GM12878 (cell line): ENCODE data around the gene PRPS2. TPM values are rescaled to one million over a fixed set of nuclear protein-coding genes. Genes with fewer than 3 reads are reported as not detected.

Experiments
- ATAC-seq: fragments of 200-7000 bp; cut with Tn5 transposase; 3 replicates; pipeline ENCODE4 v1.9.1; 2020; ENCODE audit warnings: mild to moderate bottlenecking, moderate library complexity
- BruUV-seq: library from RNA; stranded (reverse); fragments of 400-500 nt; replicated peaks from 2 replicates; lab custom pipeline; 2021; lab: Mats Ljungman, UMichigan
- CTCF ChIA-PET: fragments of 300-600 bp; sonication (Branson Sonifier 250); formaldehyde crosslinking; extraction: SDS; loops from one replicate; lab custom pipeline; 2021; ENCODE audit warnings: inconsistent platforms; lab: Yijun Ruan, JAX
- POLR2A ChIA-PET: fragments of 350-600 bp; formaldehyde crosslinking; extraction: SDS; loops from one replicate; lab custom pipeline; 2021; ENCODE audit warnings: inconsistent platforms; lab: Charles Lee
- RAD21 ChIA-PET: fragments of 300-600 bp; sonication (Branson Sonifier 250); formaldehyde crosslinking; loops from one replicate; lab custom pipeline; 2023; ENCODE audit warnings: antibody characterized with exemption; ENCODE audit not compliant: unreplicated experiment; lab: Charles Lee
- SMC1A ChIA-PET: fragments of 300-600 bp; sonication (Branson Sonifier 250); formaldehyde crosslinking; loops from one replicate; lab custom pipeline; 2023; ENCODE audit not compliant: unreplicated experiment, uncharacterized antibody; lab: Charles Lee
- DNase-seq: peaks from one replicate; pipeline ENCODE4 v3.0.0-alpha.2; 2011; ENCODE audit warnings: low read depth, low spot score
- FAIRE-seq: peaks from 3 replicates; lab custom pipeline; 2011; peaks lifted over from hg19 to GRCh38; lab: Jason Lieb, UNC
- H2AFZ ChIP-seq: 2 replicates; pipeline ENCODE4 v1.6.0; 2011; ENCODE audit warnings: low read depth, low read length, control low read depth; ENCODE audit not compliant: control insufficient read depth
- H3K27ac ChIP-seq: 2 replicates; pipeline ENCODE4 v1.5.1; 2011; ENCODE audit warnings: control low read depth; ENCODE audit not compliant: control insufficient read depth, insufficient read depth
- H3K27me3 ChIP-seq, 2 experiments: replicated peaks in 1 of 2; 2 replicates each; pipeline versions ENCODE4 v1.6.0 to v1.6.1; 2011; ENCODE audit warnings: low read length in 1 of 2; ENCODE audit not compliant: control insufficient read depth in 2 of 2, insufficient read depth in 2 of 2
- H3K36me3 ChIP-seq, 2 experiments: 2 replicates each; pipeline ENCODE4 v1.5.1; 2011; ENCODE audit warnings: low read length in 1 of 2; ENCODE audit not compliant: control insufficient read depth in 2 of 2, insufficient read depth in 2 of 2
- H3K4me1 ChIP-seq: 2 replicates; pipeline ENCODE4 v1.6.1; 2011; ENCODE audit warnings: mild to moderate bottlenecking, low read length, moderate library complexity, mixed read lengths; ENCODE audit not compliant: control insufficient read depth, insufficient read depth
- H3K4me2 ChIP-seq: 2 replicates; pipeline ENCODE4 v1.6.0; 2011; ENCODE audit warnings: control low read depth; ENCODE audit not compliant: control insufficient read depth, insufficient read depth
- H3K4me3 ChIP-seq: fragments of 200-600 bp; sonication (generic); 2 replicates; pipeline ENCODE4 v1.5.1; 2016
- H3K79me2 ChIP-seq: 2 replicates; pipeline ENCODE4 v1.6.0; 2011; ENCODE audit warnings: low read length; ENCODE audit not compliant: control insufficient read depth, insufficient read depth
- H3K9ac ChIP-seq: 2 replicates; pipeline ENCODE4 v1.8.0; 2011; ENCODE audit warnings: low read length, control low read depth, mixed read lengths; ENCODE audit not compliant: control insufficient read depth, insufficient read depth
- H3K9me3 ChIP-seq: replicated peaks from 3 replicates; pipeline ENCODE4 v1.5.1; 2011; ENCODE audit warnings: mild to moderate bottlenecking, low read length; ENCODE audit not compliant: control insufficient read depth, insufficient read depth
- H4K20me1 ChIP-seq: 2 replicates; pipeline ENCODE4 v1.6.0; 2011; ENCODE audit not compliant: control insufficient read depth, insufficient read depth
- BACH1 ChIP-seq: fragments of 450-650 bp; IDR thresholded peaks from 2 replicates; pipeline ENCODE4 v1.6.1; 2017; ENCODE audit warnings: mild to moderate bottlenecking, borderline replicate concordance
- CHD4 ChIP-seq: fragments of 200-600 bp; sonication (generic); IDR thresholded peaks from 2 replicates; pipeline ENCODE4 v1.6.1; 2016; ENCODE audit warnings: mild to moderate bottlenecking
- ETV6 ChIP-seq, 2 experiments: fragments of 450-650 bp in 1 of 2; IDR thresholded peaks in 1 of 2; conservative IDR thresholded peaks in 1 of 2; 2 replicates each; pipeline ENCODE4 v1.6.1; 2014; ENCODE audit warnings: antibody characterized with exemption in 1 of 2, borderline replicate concordance in 1 of 2, low read depth in 1 of 2, mild to moderate bottlenecking in 1 of 2, moderate library complexity in 1 of 2
- FOXK2 ChIP-seq: fragments of 450-650 bp; IDR thresholded peaks from 2 replicates; pipeline ENCODE4 v1.6.1; 2017; ENCODE audit warnings: mild to moderate bottlenecking, moderate library complexity
- KDM1A ChIP-seq: fragments of 200-600 bp; sonication (generic); IDR thresholded peaks from 2 replicates; pipeline ENCODE4 v1.6.1; 2016; ENCODE audit warnings: borderline replicate concordance
- MTA2 ChIP-seq: fragments of 450-650 bp; IDR thresholded peaks from 2 replicates; pipeline ENCODE4 v1.6.1; 2016; ENCODE audit warnings: low read depth, mild to moderate bottlenecking, moderate library complexity
- MYC ChIP-seq: IDR thresholded peaks from 2 replicates; pipeline ENCODE4 v1.6.1; 2011; ENCODE audit warnings: mild to moderate bottlenecking, low read length, moderate library complexity, inconsistent platforms; ENCODE audit not compliant: insufficient read depth, insufficient replicate concordance, insufficient read length, severe bottlenecking
- POLR2AphosphoS5 ChIP-seq: IDR thresholded peaks from 2 replicates; pipeline ENCODE4 v1.6.1; 2011; ENCODE audit warnings: mild to moderate bottlenecking, low read length, inconsistent platforms
- RBBP5 ChIP-seq: fragments of 200-600 bp; sonication (generic); conservative IDR thresholded peaks from 2 replicates; pipeline ENCODE4 v1.6.1; 2016
- RELA ChIP-seq: fragments of 450-650 bp; IDR thresholded peaks from 2 replicates; pipeline ENCODE4 v1.8.0; 2014; ENCODE audit warnings: borderline replicate concordance; ENCODE audit not compliant: partially characterized antibody
- SMAD5 ChIP-seq: IDR thresholded peaks from 2 replicates; pipeline ENCODE4 v1.6.1; 2016; ENCODE audit warnings: antibody characterized with exemption, low read depth
- SREBF1 ChIP-seq: IDR thresholded peaks from 2 replicates; pipeline ENCODE4 v1.6.1; 2012; ENCODE audit warnings: mild to moderate bottlenecking, low read length
- WRNIP1 ChIP-seq: IDR thresholded peaks from 2 replicates; pipeline ENCODE4 v1.6.1; 2011; ENCODE audit warnings: low read depth, low read length, improper control_type of control experiment, borderline replicate concordance
- ZNF24 ChIP-seq: fragments of 450-650 bp; IDR thresholded peaks from 2 replicates; pipeline ENCODE4 v1.6.1; 2017; ENCODE audit warnings: antibody characterized with exemption, mild to moderate bottlenecking
- ZSCAN29 ChIP-seq: fragments of 450-650 bp; IDR thresholded peaks from 2 replicates; pipeline ENCODE4 v1.6.1; 2017; ENCODE audit warnings: mild to moderate bottlenecking, moderate library complexity
- WGBS: methylation state at CpG from one replicate; pipeline ENCODE4 v1.1.6; 2016; ENCODE audit warnings: low lambda C conversion rate; ENCODE audit not compliant: insufficient replicate concordance, insufficient coverage; ENCODE audit errors: missing lambda C conversion rate; 5-methylcytosine and 5-hydroxymethylcytosine counted together
- in situ Hi-C: fragments of 300-500 bp; cut with MboI; formaldehyde crosslinking; loops from 9 replicates; pipeline ENCODE4 v1.14.3; 2018; ENCODE audit warnings: mixed read lengths
- intact Hi-C: fragments of 100-400 bp; cut with micrococcal nuclease; formaldehyde crosslinking; loops from one replicate; pipeline ENCODE4 v1.14.2; 2022; ENCODE audit not compliant: unreplicated experiment
- polyA plus RNA-seq, 11 experiments: library from polyadenylated mRNA; depleted of rRNA in 4 of 11; unstranded in 6 of 11; stranded (reverse) in 5 of 11; fragments of >200 nt; fragmentation: Nextera tagmentation in 4 of 11; fragmentation: Illumina TruSeq in 1 of 11; extraction: Ambion mirVana in 4 of 11; extraction: Trizol in 1 of 11; gene quantifications; 1 replicate in 1 of 11; 2 replicates in 10 of 11; pipeline versions ENCODE4 v1.2.1 to v1.2.3, GENCODE V29; 2011 to 2016; ENCODE audit warnings: inconsistent platforms in 2 of 11, missing spikeins in 2 of 11, low read depth in 1 of 11
- total RNA-seq, 4 experiments: library from RNA; depleted of rRNA in 3 of 4; stranded (reverse); fragments of >200 nt in 3 of 4; fragmentation: Illumina TruSeq in 1 of 4; extraction: Trizol in 1 of 4; gene quantifications; 2 replicates each; pipeline versions ENCODE4 v1.2.1 to v1.2.3, GENCODE V29; 2013 to 2021
- TF ChIP-seq, protein P1 (sequence below): fragments of 450-650 bp; IDR thresholded peaks from 2 replicates; pipeline ENCODE4 v1.6.1; 2017; ENCODE audit warnings: mild to moderate bottlenecking, moderate library complexity
- TF ChIP-seq, protein P2 (sequence below): fragments of 450-650 bp; IDR thresholded peaks from 2 replicates; pipeline ENCODE4 v1.6.1; 2017; ENCODE audit warnings: antibody characterized with exemption, mild to moderate bottlenecking, moderate library complexity
- TF ChIP-seq, protein P3 (sequence below): IDR thresholded peaks from 2 replicates; pipeline ENCODE4 v1.6.1; 2011; ENCODE audit warnings: low read depth, low read length, improper control_type of control experiment, borderline replicate concordance

Gene PRPS2
- total and polyA plus RNA-seq, 10 of the 15 experiments (the other 5 are each of a cell fraction or from before 2014, with no cell fraction given), result 44.1 to 102 (median 58.2) TPM

DNA sequence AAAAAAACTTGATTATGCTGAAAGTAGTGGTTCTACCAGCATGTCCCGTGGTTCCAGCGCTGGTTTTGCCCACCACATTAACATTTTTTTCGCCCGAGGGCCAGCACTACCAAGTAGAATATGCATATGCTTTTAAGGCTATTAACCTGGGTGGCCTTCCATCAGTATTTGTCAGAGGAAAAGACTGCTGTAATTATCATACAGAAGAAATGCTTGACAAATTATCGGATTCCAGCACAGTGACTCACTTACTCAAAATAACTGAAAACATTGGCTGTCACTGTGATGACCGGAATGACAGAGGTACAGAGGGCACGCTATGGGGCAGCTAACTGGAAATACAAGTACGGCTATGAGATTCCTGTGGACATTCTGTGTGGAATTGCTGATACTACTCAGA, 34.6 kb downstream of the PRPS2 start:
- in situ Hi-C loops, result no loop called here
- Histone ChIP-seq H3K36me3 (peaks cover 0 to 6% of the 10 kb centered on the region in 2 experiments; a peak in 3 of 4 replicates), H3K4me3 (no peak overlapping the region), H3K4me1 (no peaks in the 10 kb centered on the region), H3K27me3 (no peaks in the 10 kb centered on the region), H3K9ac (no peak overlapping the region), H3K9me3 (no peaks in the 10 kb centered on the region), H4K20me1 (no peaks in the 10 kb centered on the region), H3K4me2 (no peak overlapping the region), H3K27ac (no peak overlapping the region), H2AFZ (no peak overlapping the region), H3K79me2 (no peaks in the 10 kb centered on the region)
- 62% methylated on average over 8 of the region's 8 CpGs for whole genome bisulfite sequencing
- ATAC-seq (no peak), FAIRE-seq (no peak), DNase-seq (no peak)
- no peak for TF ChIP-seq POLR2AphosphoS5
- TF ChIP-seq, protein P1, sequence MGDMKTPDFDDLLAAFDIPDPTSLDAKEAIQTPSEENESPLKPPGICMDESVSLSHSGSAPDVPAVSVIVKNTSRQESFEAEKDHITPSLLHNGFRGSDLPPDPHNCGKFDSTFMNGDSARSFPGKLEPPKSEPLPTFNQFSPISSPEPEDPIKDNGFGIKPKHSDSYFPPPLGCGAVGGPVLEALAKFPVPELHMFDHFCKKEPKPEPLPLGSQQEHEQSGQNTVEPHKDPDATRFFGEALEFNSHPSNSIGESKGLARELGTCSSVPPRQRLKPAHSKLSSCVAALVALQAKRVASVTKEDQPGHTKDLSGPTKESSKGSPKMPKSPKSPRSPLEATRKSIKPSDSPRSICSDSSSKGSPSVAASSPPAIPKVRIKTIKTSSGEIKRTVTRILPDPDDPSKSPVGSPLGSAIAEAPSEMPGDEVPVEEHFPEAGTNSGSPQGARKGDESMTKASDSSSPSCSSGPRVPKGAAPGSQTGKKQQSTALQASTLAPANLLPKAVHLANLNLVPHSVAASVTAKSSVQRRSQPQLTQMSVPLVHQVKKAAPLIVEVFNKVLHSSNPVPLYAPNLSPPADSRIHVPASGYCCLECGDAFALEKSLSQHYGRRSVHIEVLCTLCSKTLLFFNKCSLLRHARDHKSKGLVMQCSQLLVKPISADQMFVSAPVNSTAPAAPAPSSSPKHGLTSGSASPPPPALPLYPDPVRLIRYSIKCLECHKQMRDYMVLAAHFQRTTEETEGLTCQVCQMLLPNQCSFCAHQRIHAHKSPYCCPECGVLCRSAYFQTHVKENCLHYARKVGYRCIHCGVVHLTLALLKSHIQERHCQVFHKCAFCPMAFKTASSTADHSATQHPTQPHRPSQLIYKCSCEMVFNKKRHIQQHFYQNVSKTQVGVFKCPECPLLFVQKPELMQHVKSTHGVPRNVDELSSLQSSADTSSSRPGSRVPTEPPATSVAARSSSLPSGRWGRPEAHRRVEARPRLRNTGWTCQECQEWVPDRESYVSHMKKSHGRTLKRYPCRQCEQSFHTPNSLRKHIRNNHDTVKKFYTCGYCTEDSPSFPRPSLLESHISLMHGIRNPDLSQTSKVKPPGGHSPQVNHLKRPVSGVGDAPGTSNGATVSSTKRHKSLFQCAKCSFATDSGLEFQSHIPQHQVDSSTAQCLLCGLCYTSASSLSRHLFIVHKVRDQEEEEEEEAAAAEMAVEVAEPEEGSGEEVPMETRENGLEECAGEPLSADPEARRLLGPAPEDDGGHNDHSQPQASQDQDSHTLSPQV, result no peak
- TF ChIP-seq WRNIP1, result no peak
- TF ChIP-seq SMAD5, result no peak
- TF ChIP-seq, protein P2, sequence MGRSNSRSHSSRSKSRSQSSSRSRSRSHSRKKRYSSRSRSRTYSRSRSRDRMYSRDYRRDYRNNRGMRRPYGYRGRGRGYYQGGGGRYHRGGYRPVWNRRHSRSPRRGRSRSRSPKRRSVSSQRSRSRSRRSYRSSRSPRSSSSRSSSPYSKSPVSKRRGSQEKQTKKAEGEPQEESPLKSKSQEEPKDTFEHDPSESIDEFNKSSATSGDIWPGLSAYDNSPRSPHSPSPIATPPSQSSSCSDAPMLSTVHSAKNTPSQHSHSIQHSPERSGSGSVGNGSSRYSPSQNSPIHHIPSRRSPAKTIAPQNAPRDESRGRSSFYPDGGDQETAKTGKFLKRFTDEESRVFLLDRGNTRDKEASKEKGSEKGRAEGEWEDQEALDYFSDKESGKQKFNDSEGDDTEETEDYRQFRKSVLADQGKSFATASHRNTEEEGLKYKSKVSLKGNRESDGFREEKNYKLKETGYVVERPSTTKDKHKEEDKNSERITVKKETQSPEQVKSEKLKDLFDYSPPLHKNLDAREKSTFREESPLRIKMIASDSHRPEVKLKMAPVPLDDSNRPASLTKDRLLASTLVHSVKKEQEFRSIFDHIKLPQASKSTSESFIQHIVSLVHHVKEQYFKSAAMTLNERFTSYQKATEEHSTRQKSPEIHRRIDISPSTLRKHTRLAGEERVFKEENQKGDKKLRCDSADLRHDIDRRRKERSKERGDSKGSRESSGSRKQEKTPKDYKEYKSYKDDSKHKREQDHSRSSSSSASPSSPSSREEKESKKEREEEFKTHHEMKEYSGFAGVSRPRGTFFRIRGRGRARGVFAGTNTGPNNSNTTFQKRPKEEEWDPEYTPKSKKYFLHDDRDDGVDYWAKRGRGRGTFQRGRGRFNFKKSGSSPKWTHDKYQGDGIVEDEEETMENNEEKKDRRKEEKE, result no peak
- no peak for TF ChIP-seq RELA
- TF ChIP-seq CHD4, result no peak
- TF ChIP-seq, protein P3, sequence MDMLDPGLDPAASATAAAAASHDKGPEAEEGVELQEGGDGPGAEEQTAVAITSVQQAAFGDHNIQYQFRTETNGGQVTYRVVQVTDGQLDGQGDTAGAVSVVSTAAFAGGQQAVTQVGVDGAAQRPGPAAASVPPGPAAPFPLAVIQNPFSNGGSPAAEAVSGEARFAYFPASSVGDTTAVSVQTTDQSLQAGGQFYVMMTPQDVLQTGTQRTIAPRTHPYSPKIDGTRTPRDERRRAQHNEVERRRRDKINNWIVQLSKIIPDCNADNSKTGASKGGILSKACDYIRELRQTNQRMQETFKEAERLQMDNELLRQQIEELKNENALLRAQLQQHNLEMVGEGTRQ, result no peak
- no peak for TF ChIP-seq ETV6 (conservative IDR thresholded peaks at IDR 0.05 in 1 of 2, IDR thresholded peaks at IDR 0.05 in 1 of 2; ENCODE audit: borderline replicate concordance in 1 of 2, low read depth in 1 of 2)
- no peak for TF ChIP-seq RBBP5
- TF ChIP-seq KDM1A, result no peak
- no peak for TF ChIP-seq MTA2
- TF ChIP-seq ZSCAN29, result no peak
- no peak for TF ChIP-seq FOXK2
- no peak for TF ChIP-seq BACH1
- no peak for TF ChIP-seq MYC
- TF ChIP-seq ZNF24, result no peak
- TF ChIP-seq SREBF1, result no peak
- POLR2A ChIA-PET, result no interaction called here
- CTCF ChIA-PET, result interaction anchor here (3.4 to 3.8 kb wide), 2 partner anchors 11 to 68 kb away, joined by 11 to 22 read pairs; no protein-coding TSS in a partner anchor
- intact Hi-C loops, result no loop called here
- BruUV-seq, result no TSS peak
- RAD21 ChIA-PET, result no interaction called here
- SMC1A ChIA-PET, result interaction anchor here (1.4 to 1.5 kb wide), 2 partner anchors 10 to 75 kb away, joined by 4 to 5 read pairs; no protein-coding TSS in a partner anchor
